Testis (tissue), 2 donors: ENCODE results near the gene TNFSF10.

Experiments
- POLR2A ChIP-seq: fragments of 450-650 bp; IDR thresholded peaks from one replicate; pipeline ENCODE4 v1.6.1; 2017; ENCODE audit warnings: antibody characterized with exemption, mild to moderate bottlenecking, moderate library complexity
- TF ChIP-seq, protein P1 (sequence below), 3 experiments: fragments of 450-650 bp in 2 of 3; fragments of 200-600 bp in 1 of 3; sonication (generic) in 1 of 3; IDR thresholded peaks; one replicate each; pipeline ENCODE4 v1.5.1; 2016 to 2019; ENCODE audit warnings: antibody characterized with exemption in 3 of 3, mild to moderate bottlenecking in 2 of 3, moderate library complexity in 1 of 3

DNA sequence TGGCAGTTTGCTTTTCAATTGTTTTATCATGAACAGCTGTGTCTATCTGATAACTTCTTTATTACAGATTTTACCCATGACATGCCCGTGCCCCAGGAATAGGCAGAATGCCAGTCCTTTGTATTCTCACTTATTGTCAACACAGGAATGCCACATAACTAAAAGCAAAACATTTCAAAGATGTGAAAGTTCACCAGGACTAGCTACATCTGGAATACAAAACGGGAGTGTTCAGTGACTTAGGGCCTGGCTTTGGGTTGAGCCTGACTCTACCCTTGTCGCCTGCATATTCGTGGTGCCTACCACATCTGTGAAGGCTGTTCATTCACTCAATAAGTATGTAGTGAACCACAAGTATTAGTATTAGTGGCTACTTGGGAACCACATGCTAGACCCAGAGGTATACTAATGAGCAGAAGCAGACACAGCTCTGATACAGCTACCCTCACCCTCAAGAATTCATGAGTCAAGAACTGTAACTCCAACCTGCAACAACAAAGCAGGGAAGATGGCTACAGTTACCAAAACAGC lies 2.9 kb downstream of the TNFSF10 start:
- TF ChIP-seq, protein P1, sequence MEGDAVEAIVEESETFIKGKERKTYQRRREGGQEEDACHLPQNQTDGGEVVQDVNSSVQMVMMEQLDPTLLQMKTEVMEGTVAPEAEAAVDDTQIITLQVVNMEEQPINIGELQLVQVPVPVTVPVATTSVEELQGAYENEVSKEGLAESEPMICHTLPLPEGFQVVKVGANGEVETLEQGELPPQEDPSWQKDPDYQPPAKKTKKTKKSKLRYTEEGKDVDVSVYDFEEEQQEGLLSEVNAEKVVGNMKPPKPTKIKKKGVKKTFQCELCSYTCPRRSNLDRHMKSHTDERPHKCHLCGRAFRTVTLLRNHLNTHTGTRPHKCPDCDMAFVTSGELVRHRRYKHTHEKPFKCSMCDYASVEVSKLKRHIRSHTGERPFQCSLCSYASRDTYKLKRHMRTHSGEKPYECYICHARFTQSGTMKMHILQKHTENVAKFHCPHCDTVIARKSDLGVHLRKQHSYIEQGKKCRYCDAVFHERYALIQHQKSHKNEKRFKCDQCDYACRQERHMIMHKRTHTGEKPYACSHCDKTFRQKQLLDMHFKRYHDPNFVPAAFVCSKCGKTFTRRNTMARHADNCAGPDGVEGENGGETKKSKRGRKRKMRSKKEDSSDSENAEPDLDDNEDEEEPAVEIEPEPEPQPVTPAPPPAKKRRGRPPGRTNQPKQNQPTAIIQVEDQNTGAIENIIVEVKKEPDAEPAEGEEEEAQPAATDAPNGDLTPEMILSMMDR (IDR thresholded peaks at IDR 0.05) = no peak
- no peak for TF ChIP-seq POLR2A
